GM03348 (cell line): Measurements from ENCODE around the gene RAPGEF5.

Source experiments
- DNase-seq: peaks from one replicate; pipeline ENCODE4 v3.0.0; 2012; ENCODE audit warnings: low spot score

The RAPGEF5 gene

GRCh38 chr7:22152690-22153089, 204.3 kb downstream of the RAPGEF5 start:
- no peak for DNase-seq

- no peak for DNase-seq
These were observed 205.1 kb downstream of the RAPGEF5 start for GRCh38 chr7:22151901-22152300.

GRCh38 chr7:22150221-22150620, 206.7 kb downstream of the RAPGEF5 start:
- no peak for DNase-seq

- no peak for DNase-seq
These were observed 209.1 kb downstream of the RAPGEF5 start for GRCh38 chr7:22147868-22148267.

- peak; percentile 5 for DNase-seq
These were observed 209.9 kb downstream of the RAPGEF5 start for GRCh38 chr7:22146961-22147512.

- no peak for DNase-seq
These were observed 212.0 kb downstream of the RAPGEF5 start for GRCh38 chr7:22144950-22145349.

GRCh38 chr7:22143491-22143890, 213.5 kb downstream of the RAPGEF5 start:
- no peak for DNase-seq

- no peak for DNase-seq
These were observed 214.4 kb downstream of the RAPGEF5 start for GRCh38 chr7:22142572-22142971.

- DNase-seq, result no peak
These were observed 215.6 kb downstream of the RAPGEF5 start for GRCh38 chr7:22141355-22141754.

GRCh38 chr7:22140578-22140977, 216.4 kb downstream of the RAPGEF5 start:
- no peak for DNase-seq

- DNase-seq, result no peak
These were observed 218.1 kb downstream of the RAPGEF5 start for GRCh38 chr7:22138886-22139285.

GRCh38 chr7:22138106-22138505, 218.8 kb downstream of the RAPGEF5 start:
- no peak for DNase-seq

GRCh38 chr7:22137466-22137865, 219.5 kb downstream of the RAPGEF5 start:
- DNase-seq, result peak; percentile 37

GRCh38 chr7:22137026-22137425, 219.9 kb downstream of the RAPGEF5 start:
- peak; percentile 44 for DNase-seq

- DNase-seq, result no peak
These were observed 227.0 kb downstream of the RAPGEF5 start for GRCh38 chr7:22129819-22130580.

GRCh38 chr7:22129166-22129565, 227.8 kb downstream of the RAPGEF5 start:
- no peak for DNase-seq

- no peak for DNase-seq
These were observed 228.4 kb downstream of the RAPGEF5 start for GRCh38 chr7:22128528-22128920.

- no peak for DNase-seq
These were observed 229.0 kb downstream of the RAPGEF5 start for GRCh38 chr7:22127835-22128527.

- no peak for DNase-seq
These were observed 231.5 kb downstream of the RAPGEF5 start for GRCh38 chr7:22125436-22125835.

GRCh38 chr7:22124941-22125340, 232.0 kb downstream of the RAPGEF5 start:
- no peak for DNase-seq

- no peak for DNase-seq
These were observed 233.8 kb downstream of the RAPGEF5 start for GRCh38 chr7:22123139-22123538.

GRCh38 chr7:22121702-22122474, 235.1 kb downstream of the RAPGEF5 start:
- peak; percentile 19 for DNase-seq
